K562 (cell line): ENCODE results near the gene ITPR3. TPM values are rescaled to one million over a fixed set of nuclear protein-coding genes. Genes with fewer than 3 reads are reported as not detected.

Experiments
- ATAC-seq: fragments of 200-7000 bp; cut with Tn5 transposase; 3 replicates; pipeline ENCODE4 v1.9.1; 2020; ENCODE audit warnings: moderate library complexity
- BruUV-seq: library from RNA; stranded (reverse); fragments of 400-500 nt; replicated peaks from 2 replicates; lab custom pipeline; 2021; lab: Mats Ljungman, UMichigan
- CTCF ChIA-PET: fragments of 300-600 bp; formaldehyde crosslinking; extraction: SDS; loops from one replicate; lab custom pipeline; 2021; ENCODE audit warnings: low intra/inter-chr PET ratio; lab: Yijun Ruan, JAX
- POLR2A ChIA-PET: fragments of 300-600, 350-650 bp; sonication (Branson Sonifier 250); formaldehyde crosslinking; extraction: SDS; loops from one replicate; lab custom pipeline; 2021; ENCODE audit warnings: antibody characterized with exemption, inconsistent platforms; lab: Yijun Ruan, JAX
- DNase-seq, 4 experiments: peaks; one replicate each; pipeline versions ENCODE4 v3.0.0 to v3.0.0-alpha.2; 2011 to 2018; ENCODE audit warnings: low spot score in 3 of 4, mixed read lengths in 3 of 4; ENCODE audit errors: extremely low read depth in 1 of 4
- FAIRE-seq: peaks from 2 replicates; lab custom pipeline; 2011; peaks lifted over from hg19 to GRCh38; lab: Jason Lieb, UNC
- H2AFZ ChIP-seq: 2 replicates; pipeline ENCODE4 v1.6.0; 2011; ENCODE audit warnings: low read depth, low read length, control low read depth, inconsistent platforms
- H3K27ac ChIP-seq: fragments of 200-600 bp; 3 replicates; pipeline ENCODE4 v1.8.0; 2011; ENCODE audit warnings: low read depth, mild to moderate bottlenecking, control low read depth, inconsistent platforms, low read length, moderate library complexity, mixed read lengths; ENCODE audit errors: extremely low read depth
- H3K27me3 ChIP-seq, 2 experiments: fragments of 300-600 bp in 1 of 2; 2 replicates in 1 of 2; 3 replicates in 1 of 2; pipeline versions ENCODE4 v1.6.0 to v1.8.0; 2011; ENCODE audit warnings: inconsistent platforms in 2 of 2, low read length in 2 of 2, mild to moderate bottlenecking in 1 of 2, mixed read lengths in 1 of 2, moderate library complexity in 1 of 2; ENCODE audit not compliant: control insufficient read depth in 2 of 2, insufficient read depth in 2 of 2
- H3K36me3 ChIP-seq: fragments of 300-600 bp; 3 replicates; pipeline ENCODE4 v1.8.0; 2011; ENCODE audit warnings: mild to moderate bottlenecking, low read length, inconsistent platforms; ENCODE audit not compliant: control insufficient read depth, insufficient read depth
- H3K4me1 ChIP-seq, 2 experiments: fragments of 200-600 bp in 1 of 2; replicated peaks in 1 of 2; 2 replicates in 1 of 2; 3 replicates in 1 of 2; pipeline versions ENCODE4 v1.5.1 to v1.8.0; 2011; ENCODE audit warnings: inconsistent platforms in 2 of 2, low read length in 2 of 2, mild to moderate bottlenecking in 1 of 2, mixed read lengths in 1 of 2, moderate library complexity in 1 of 2; ENCODE audit not compliant: control insufficient read depth in 2 of 2, insufficient read depth in 2 of 2
- H3K4me2 ChIP-seq: 2 replicates; pipeline ENCODE4 v1.6.1; 2011; ENCODE audit warnings: low read length, control low read depth, inconsistent platforms, mixed read lengths; ENCODE audit not compliant: insufficient read depth
- H3K4me3 ChIP-seq: fragments of 200-600 bp; sonication (generic), shearing (Covaris generic); 2 replicates; pipeline ENCODE4 v1.5.1; 2016; ENCODE audit warnings: control low read depth, inconsistent platforms
- H3K79me2 ChIP-seq: fragments of 200-600 bp; 3 replicates; pipeline ENCODE4 v1.8.0; 2011; ENCODE audit warnings: low read length, inconsistent platforms; ENCODE audit not compliant: control insufficient read depth, insufficient read depth
- H3K9ac ChIP-seq, 2 experiments: 2 replicates each; pipeline versions ENCODE4 v1.6.0 to v1.6.1; 2011; ENCODE audit warnings: low read depth in 2 of 2, low read length in 2 of 2, control low read depth in 1 of 2, inconsistent platforms in 1 of 2, mild to moderate bottlenecking in 1 of 2, mixed read lengths in 1 of 2; ENCODE audit not compliant: insufficient read depth in 1 of 2
- H3K9me1 ChIP-seq: one replicate; pipeline ENCODE4 v1.6.0; 2011; ENCODE audit warnings: inconsistent platforms, mild to moderate bottlenecking, low read length, moderate library complexity; ENCODE audit not compliant: control insufficient read depth, insufficient read depth
- H3K9me3 ChIP-seq: replicated peaks from 2 replicates; pipeline ENCODE4 v1.5.1; 2011; ENCODE audit warnings: low read depth, low read length, inconsistent platforms; ENCODE audit not compliant: control insufficient read depth, insufficient read depth
- H4K20me1 ChIP-seq: replicated peaks from 2 replicates; pipeline ENCODE4 v1.6.1; 2011; ENCODE audit warnings: low read length, inconsistent platforms, mixed read lengths; ENCODE audit not compliant: control insufficient read depth, insufficient read depth
- HDAC8 ChIP-seq: fragments of 450-650 bp; IDR thresholded peaks from 2 replicates; pipeline ENCODE4 v1.6.1; 2016; ENCODE audit warnings: mild to moderate bottlenecking, missing genetic modification characterization, moderate library complexity, missing compliant biosample characterization
- ILK ChIP-seq: fragments of 450-650 bp; IDR thresholded peaks from 2 replicates; pipeline ENCODE4 v1.6.1; 2016; ENCODE audit warnings: missing genetic modification characterization, low read depth, mild to moderate bottlenecking, missing compliant biosample characterization, moderate library complexity, borderline replicate concordance
- ZBTB8A ChIP-seq: fragments of 450-650 bp; IDR thresholded peaks from 2 replicates; pipeline ENCODE4 v1.6.1; 2018; ENCODE audit warnings: mild to moderate bottlenecking, moderate library complexity; ENCODE audit not compliant: partially characterized antibody
- ZKSCAN1 ChIP-seq: fragments of 150-350 bp; IDR thresholded peaks from 2 replicates; pipeline ENCODE4 v1.6.1; 2016; ENCODE audit warnings: low read depth, low read length
- ZNF143 ChIP-seq: sonication (generic); formaldehyde crosslinking; IDR thresholded peaks from 2 replicates; pipeline ENCODE4 v1.9.0; 2022; ENCODE audit warnings: mild to moderate bottlenecking, missing genetic modification reagents
- ZNF609 ChIP-seq: sonication (generic); formaldehyde crosslinking; IDR thresholded peaks from 2 replicates; pipeline ENCODE4 v1.8.1; 2023; ENCODE audit warnings: missing genetic modification reagents, mild to moderate bottlenecking, borderline replicate concordance
- WGBS: fragments of 100-300 bp; shearing (Covaris generic); methylation state at CpG from one replicate; pipeline ENCODE4 v1.1.6; 2016; ENCODE audit warnings: low coverage, mixed read lengths; ENCODE audit not compliant: insufficient coverage; ENCODE audit errors: missing lambda C conversion rate; 5-methylcytosine and 5-hydroxymethylcytosine counted together
- in situ Hi-C: fragments of 300-500 bp; cut with MboI; formaldehyde crosslinking; loops from 4 replicates; pipeline ENCODE4 v1.15.0; 2018; ENCODE audit warnings: inconsistent platforms, mixed read lengths
- intact Hi-C: fragments of 100-400 bp; cut with micrococcal nuclease; formaldehyde crosslinking; loops from 2 replicates; pipeline ENCODE4 v1.14.2; 2022
- polyA plus RNA-seq, 8 experiments: library from polyadenylated mRNA; depleted of rRNA in 4 of 8; stranded (reverse) in 5 of 8; unstranded in 3 of 8; fragments of >200 nt; fragmentation: Nextera tagmentation in 2 of 8; fragmentation: Illumina TruSeq in 1 of 8; extraction: Ambion mirVana in 2 of 8; extraction: Trizol in 1 of 8; gene quantifications; 2 replicates each; pipeline versions ENCODE4 v1.2.1 to v1.2.3, GENCODE V29; 2011 to 2014; ENCODE audit warnings: inconsistent platforms in 1 of 8, missing spikeins in 1 of 8
- total RNA-seq, 7 experiments: library from RNA; depleted of rRNA in 6 of 7; stranded (reverse); fragments of >200 nt in 6 of 7; fragmentation: Illumina TruSeq in 2 of 7; extraction: Trizol in 2 of 7; gene quantifications; 2 replicates each; pipeline versions ENCODE4 v1.2.1 to v1.2.3, GENCODE V29; 2011 to 2021; ENCODE audit warnings: low replicate concordance in 1 of 7
- TF ChIP-seq, protein P1 (sequence below): fragments of 250-450 bp; sonication (Bioruptor Pico); IDR thresholded peaks from 2 replicates; pipeline ENCODE4 v1.5.0; 2021
- TF ChIP-seq, protein P2 (sequence below): IDR thresholded peaks from 3 replicates; pipeline ENCODE4 v1.6.1; 2011; ENCODE audit warnings: borderline replicate concordance, mild to moderate bottlenecking; ENCODE audit not compliant: insufficient read length, insufficient read depth

ITPR3 gene
- total and polyA plus RNA-seq, 9 of the 15 experiments (the other 6 are each of a cell fraction or from before 2014, with no cell fraction given), result 0.39 to 35.7 (median 13.2) TPM

GRCh38 chr6:33577718-33578117, 43.4 kb upstream of the ITPR3 start:
- 94% methylated on average over 6 of the region's 6 CpGs for WGBS
- peak overlapping the region; percentile 80 to 84; a peak in 3 of 4 replicates for H3K9ac ChIP-seq
- no peak for FAIRE-seq

More at GRCh38 chr6:33577718-33578117, 43.4 kb upstream of the ITPR3 start:
- Histone ChIP-seq H3K4me3 (no peak overlapping the region), H3K4me1 (peaks cover 10 to 37% of the 10 kb centered on the region in 2 experiments; a peak in 4 of 5 replicates), H3K27ac (no peak overlapping the region), H3K4me2 (no peak overlapping the region), H4K20me1 (no peaks in the 10 kb centered on the region; the same call in 1 of the 2 replicates), H2AFZ (no peak overlapping the region), H3K9me1 (peaks cover 3% of the 10 kb centered on the region), H3K9me3 (no peaks in the 10 kb centered on the region), H3K36me3 (peaks cover 46% of the 10 kb centered on the region; the same call in 2 of the 3 replicates), H3K79me2 (peaks cover 28% of the 10 kb centered on the region), H3K27me3 (no peaks in the 10 kb centered on the region)
- DNase-seq (peak in 1 of 4 experiments; percentile 10), ATAC-seq (no peak)
- CTCF ChIA-PET, result no interaction called here
- TF ChIP-seq ZNF609, result no peak
- TF ChIP-seq ILK, result no peak
- TF ChIP-seq ZBTB8A, result no peak
- TF ChIP-seq HDAC8, result no peak
- TF ChIP-seq, protein P1, sequence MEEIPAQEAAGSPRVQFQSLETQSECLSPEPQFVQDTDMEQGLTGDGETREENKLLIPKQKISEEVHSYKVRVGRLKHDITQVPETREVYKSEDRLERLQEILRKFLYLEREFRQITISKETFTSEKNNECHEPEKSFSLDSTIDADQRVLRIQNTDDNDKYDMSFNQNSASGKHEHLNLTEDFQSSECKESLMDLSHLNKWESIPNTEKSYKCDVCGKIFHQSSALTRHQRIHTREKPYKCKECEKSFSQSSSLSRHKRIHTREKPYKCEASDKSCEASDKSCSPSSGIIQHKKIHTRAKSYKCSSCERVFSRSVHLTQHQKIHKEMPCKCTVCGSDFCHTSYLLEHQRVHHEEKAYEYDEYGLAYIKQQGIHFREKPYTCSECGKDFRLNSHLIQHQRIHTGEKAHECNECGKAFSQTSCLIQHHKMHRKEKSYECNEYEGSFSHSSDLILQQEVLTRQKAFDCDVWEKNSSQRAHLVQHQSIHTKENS, result no peak
- no peak for TF ChIP-seq ZKSCAN1
- TF ChIP-seq ZNF143 (CRISPR knock-in tag), result no peak
- TF ChIP-seq, protein P2, sequence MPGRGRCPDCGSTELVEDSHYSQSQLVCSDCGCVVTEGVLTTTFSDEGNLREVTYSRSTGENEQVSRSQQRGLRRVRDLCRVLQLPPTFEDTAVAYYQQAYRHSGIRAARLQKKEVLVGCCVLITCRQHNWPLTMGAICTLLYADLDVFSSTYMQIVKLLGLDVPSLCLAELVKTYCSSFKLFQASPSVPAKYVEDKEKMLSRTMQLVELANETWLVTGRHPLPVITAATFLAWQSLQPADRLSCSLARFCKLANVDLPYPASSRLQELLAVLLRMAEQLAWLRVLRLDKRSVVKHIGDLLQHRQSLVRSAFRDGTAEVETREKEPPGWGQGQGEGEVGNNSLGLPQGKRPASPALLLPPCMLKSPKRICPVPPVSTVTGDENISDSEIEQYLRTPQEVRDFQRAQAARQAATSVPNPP, result no peak
- in situ Hi-C loops, result no loop called here
- intact Hi-C loops, result loop anchor here (10.0 kb wide), 1 partner anchor 303 kb away; the partner anchor contains the start of genes B3GALT4, RPS18 and VPS52
- BruUV-seq, result no TSS peak
- POLR2A ChIA-PET, result no interaction called here
